NCI-H1105 (cell line): ENCODE results near the gene MPC1L.

Experiments used
- DNase-seq: peaks from one replicate; lab custom pipeline; 2025; lab: John Stamatoyannopoulos, UW

The MPC1L gene

DNA sequence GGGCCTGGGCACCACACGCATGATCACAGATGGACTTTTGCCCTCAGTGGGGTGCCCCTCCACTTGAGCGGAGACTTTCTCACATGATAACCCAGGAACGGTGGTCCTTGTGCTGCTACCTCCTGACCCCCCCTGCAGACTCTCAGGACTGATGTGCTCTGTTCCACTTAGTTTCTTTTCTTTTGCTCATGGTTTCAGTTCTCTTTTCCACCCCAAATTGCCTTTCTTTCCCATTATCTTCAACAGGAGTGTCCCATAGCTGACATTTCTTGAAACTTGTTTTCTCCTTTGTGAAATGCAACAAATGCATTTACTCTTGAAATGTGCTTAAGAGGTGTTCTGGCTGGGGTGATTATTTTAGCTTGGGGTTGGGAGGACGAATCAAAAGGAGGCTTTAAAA lies 9.0 kb downstream of the MPC1L start:
- DNase-seq, result no peak

DNA sequence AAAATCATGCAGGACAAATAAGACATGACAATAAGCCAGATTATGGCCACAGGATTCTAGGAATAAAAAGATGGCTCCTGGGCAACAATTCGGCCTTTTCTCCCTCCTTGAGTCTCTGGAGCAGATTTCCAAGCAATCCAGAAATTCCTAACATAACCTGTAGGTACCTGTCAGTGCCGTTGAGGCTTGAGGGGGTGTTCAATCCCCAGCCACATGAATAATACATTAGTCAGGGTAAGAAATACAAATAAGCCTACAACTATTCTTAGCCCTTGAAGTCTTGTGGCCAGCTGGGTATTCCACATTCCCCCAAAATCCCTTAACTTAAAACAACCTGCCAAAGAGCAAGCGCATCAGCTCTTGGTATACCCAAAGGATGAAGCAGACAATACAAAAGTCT lies 14.5 kb downstream of the MPC1L start:
- DNase-seq, result no peak

DNA sequence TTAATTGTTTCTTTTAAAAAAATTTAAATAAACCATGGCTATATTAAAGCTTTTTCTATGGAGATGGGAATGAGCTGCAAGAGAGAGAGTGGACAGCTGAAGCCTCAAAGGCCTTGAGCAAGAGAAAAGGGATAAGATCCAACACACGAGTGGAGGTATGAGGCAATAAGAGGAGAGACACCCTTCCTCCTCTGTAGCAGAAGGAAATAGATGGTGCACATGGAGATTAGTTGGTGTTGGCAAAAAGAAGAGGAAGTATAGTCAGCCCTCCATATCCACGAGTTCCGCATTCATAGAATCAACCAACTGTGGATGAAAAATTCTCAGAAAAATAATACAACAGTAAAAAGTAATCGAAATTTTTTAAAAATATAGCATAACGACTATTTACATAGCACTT lies 20.9 kb downstream of the MPC1L start:
- no peak for DNase-seq

DNA sequence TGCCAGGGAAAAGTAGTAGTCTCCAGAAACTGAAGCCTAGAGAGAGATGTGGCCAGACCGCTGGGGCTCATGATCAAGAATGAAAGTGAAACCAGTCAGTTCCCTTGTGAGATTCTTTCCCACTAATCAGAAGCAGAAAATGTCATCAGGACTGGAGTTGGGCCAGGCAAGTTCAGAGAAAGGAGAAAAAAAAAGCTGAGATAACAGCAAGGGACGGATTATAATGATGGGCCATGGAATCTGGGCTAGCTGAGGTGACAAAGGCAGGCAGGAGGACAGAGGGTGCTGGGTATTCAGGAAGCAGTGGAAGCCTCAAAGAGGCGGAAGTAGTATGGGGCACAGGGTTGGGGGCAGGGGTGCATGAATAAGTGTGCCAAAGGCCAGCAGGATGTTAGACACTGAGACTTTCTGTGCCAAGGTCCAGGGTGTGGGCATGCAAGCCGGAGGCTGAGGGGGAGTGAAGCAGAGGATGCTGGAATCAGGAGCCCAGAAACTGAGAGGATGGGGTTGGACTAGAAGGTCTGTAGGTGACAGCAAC lies 21.7 kb downstream of the MPC1L start:
- DNase-seq, result no peak

DNA sequence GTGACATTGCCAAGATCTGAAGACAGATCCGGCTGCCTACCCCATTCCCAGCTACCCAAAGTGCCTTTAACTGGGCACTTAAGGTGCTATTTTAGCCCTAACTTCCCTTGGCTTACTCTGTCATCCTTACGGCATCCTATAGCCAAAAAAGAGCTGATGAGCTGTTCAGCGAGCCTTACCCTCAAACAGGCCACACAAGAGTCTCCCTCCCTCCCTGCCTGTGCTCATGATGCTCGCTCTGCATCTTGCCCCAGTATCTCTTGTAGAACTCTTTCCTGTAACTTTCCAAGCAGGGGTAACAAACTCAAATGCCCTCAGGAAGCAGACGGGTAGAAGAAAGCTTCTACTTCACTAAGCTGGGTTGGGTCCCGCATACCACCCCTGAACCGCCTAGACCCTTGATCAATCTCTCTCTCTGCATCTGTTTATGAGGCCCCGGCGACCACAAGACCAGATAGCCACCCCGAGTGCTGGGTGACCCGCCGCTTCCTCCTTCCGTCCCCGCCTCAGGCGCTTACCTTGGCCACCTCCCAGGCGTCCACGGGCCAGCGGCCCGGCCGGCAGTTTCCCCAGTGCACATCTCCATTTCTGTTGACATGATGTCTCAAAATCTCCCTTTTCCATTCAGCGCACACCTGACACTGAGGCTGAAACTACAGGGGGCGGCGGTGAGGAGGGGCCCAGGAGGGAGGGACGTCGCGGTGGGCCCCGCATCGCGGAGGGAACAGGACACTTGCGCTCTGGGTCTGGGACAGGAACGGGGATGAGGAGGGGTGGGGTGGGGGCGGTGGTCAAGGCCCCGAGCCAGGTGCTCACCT lies 23.5 kb downstream of the MPC1L start:
- DNase-seq, result no peak

DNA sequence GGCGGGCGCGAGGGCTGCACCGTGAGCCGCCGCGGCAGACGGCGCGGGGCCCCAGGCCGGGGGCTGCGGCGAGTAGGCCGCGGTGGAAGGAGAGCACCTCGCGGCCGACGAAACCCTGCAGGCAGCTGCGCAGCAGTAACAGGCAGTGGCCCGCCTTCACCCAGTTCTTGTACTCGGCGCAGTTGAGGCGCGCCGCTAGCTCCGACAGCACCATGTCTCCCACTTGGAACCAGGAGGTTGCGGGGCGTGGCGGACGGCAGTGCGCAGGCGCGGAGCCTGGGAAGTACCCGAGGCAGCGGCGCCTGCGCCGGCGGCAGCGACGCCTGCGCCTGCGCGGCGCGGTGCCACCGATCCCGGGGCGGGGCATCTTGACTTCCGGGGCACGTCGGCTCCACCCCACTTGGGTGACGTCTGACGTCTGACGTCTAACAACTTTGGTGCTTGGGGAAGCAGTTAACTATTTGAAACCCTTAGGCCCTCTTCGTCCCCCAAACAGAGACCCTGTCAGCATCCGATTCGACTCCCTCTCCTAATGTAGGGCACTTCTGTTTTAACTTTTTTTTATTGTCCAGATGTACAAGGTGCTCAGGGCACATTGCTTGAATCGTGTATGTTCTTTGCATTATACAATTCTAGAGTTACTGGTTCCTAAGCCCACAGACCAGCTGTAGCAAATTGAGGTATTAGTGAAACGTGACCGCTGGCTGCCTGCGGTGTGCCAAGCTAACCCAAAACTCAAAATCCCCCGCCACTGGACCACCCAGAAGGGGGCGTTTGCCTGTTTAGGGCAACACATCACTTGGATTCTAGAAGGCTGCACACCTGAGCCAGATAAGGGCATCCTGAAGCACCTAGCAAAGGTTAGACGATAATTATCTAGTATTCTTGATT lies 24.3 kb downstream of the MPC1L start, which contains the start of gene CXorf38:
Gene CXorf38 (minus strand): TSS at position 255 of the 891 bp plus-strand sequence. CDS start 41 bp downstream, at position 214.
- DNase-seq, result peak; percentile 80

DNA sequence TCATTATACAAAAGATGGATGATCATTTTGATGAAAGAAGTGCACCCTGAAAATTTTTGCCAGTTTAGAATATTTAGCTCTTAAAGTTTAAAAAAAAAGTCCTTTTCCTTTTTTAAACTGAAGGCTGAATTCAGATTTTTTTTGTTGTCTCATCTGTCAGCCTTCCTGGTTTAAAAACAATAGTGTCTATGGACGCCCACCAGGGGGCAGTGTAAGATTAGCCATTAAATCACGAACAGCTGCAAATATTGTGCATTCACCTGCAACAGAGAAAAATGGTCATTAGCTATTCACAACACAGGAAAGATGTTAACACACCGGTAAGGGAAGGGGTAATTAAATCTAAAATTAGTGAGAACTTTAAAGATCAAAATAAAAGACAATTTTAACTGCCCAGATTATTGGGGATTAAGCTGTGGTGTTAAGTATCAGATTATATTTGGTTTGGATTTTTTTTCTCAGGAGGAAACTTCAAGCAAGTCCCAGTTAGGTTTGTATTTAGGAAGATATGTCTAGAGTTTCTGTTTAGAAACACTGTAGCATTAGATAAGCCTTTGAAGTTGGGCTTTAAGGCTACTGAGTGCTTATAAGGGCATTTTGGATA lies 28.5 kb downstream of the MPC1L start:
- peak; percentile 38 for DNase-seq

DNA sequence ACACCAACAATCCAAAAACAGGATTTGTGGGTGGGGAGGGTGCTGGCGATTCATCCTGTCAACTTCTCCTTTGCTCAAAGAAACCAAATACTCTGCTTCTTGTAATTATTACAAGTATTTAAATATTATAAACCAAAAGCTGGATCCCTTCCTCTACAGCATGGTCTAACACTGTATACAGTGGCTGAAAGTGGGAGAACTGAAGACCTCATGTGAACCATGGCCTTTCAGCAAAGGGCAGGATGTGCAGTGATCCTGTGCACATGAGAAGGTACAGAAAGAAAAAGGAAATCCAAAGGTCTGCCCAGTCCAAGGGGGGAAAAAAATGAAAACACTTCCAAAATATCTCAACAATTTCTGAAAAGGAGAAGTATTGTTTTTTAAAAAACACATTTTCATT lies 29.4 kb downstream of the MPC1L start:
- no peak for DNase-seq

DNA sequence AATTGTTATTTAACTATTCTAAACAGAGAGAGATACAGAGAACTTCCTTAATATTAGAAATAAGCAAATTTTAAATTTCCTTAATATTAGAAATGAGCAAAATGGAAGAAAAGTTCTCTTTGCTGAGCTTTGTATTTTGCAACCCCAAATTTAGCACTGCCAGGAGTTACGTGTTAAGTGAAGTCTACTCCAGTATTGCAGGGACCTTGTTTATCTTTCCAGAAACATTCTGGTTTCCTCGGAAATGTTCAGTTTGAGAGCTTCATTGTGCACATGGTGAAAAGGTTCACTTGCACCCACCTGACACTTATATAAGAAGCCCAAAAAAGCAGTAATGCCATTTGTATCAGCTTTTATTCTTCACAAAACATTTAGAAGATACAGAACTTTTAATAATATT lies 30.3 kb downstream of the MPC1L start:
- no peak for DNase-seq

DNA sequence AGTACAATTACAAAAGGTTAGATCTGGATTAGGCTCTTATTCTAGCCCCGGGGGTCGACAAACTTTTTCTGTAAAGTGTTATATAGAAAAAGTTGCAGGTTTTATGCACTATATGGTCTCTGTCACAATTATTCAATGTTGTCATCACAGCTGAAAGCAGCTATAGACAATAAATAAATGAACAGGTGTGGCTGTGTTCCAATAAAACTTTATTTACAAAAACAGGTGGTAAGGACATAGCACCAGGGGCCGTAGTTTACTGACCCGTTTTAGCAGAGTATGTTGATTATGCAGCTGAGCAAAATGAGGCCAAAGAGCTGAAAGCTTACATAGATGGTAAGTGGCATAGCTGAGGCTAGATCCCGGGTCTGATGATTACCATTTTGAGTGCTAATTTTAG lies 37.2 kb downstream of the MPC1L start:
- no peak for DNase-seq

DNA sequence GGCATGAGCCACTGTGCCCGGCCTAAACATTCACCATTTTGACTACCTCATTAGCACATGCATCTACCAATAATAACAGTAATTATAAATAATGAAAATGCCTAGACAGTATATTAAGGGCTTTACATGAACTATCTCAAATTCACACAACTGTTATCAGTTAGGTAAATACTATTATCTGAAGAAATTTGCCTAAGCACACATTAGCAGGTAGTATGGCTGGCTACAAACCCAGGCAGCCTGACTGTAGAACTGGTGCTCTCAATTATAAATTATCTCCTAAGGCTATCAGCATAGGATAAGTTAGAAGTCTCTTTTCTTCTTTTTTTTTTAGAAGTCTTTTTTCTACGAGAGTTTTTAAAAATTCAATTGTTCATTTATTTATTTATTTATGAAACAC lies 38.3 kb downstream of the MPC1L start:
- DNase-seq, result no peak

DNA sequence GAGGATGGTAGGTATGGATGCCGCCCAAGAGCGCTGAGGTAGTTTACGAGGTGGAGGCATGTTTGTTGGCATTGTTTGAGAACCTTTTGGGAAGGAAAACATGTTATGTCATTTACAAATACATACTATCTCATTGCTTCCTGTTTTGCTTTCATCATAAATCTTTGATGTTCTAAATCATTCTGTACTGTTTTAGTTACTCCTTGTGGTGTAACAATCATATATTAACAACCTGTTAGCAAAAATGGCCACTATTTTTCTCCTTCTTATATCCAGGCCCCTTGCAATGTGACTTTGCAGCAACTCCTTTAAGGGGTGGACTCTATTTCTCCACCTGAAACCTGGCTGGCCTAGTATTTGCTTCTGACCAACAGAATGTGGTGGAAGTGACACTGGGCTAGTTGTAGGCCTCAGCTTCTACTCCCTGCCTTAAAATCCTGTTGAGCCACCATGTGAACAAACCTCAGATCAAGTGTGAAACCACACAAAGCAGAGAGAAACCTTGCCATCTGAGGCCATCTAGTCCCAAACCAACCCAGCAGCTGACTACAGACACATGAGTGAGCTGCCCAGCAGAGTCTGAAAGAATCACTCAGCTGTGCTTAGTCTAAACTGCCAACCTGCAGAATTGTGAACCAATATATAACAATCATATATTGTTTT lies 40.0 kb downstream of the MPC1L start:
- DNase-seq, result no peak

DNA sequence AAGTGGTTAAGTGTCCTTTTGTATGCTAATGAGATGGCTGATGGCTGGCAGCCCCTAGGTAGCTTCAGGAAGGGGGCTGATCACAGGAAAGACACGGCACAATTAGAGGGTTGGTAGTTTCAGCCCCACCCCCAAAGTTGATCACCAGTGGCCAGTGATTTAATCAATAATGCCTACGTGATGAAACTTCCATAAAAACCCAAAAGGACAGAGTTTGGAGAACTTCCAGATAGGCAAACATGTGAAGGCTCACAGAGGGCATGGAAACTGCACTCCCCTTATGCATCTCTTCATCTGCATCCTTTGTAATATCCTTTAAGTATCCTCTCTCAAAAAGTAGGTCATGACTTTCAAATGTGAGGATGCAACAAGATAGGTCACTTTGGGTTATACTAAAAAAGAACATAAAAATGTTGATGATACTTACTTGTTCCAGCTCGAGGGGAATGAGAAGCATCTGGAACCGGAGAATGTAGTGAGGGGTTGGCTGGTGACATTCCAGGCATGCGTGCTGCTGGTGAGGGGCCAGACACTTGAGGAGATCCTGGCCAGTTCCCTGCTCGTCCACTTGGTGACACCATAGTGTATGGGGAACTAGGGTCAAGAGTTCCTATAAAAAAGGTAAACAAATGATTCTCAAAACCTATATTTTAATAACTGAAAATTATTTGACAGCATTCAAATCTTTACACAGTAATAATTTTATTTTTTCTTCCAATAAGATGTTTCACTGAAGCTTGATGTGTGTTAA lies 40.8 kb downstream of the MPC1L start:
- DNase-seq, result no peak

DNA sequence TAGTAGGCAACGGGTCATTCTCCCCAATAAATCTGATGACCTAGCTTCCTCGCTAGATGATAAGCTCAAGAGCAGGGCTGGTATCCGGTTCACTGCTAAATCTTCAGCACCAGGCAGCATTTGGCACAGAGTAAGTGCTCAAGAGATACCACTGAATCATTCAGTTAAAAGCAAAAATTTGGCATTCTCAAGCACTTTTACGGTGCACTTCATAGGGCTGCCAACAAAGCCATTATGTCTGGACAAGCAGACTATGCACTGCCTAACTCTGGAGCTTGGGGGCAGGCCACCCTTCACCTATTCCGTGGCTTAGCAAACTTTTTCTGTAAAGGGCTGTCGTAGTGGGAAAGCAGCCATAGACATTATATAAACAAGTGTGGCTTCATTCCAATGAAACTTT lies 47.9 kb downstream of the MPC1L start:
- DNase-seq, result no peak
